Karpas-422 (cell line): Measurements from ENCODE around the gene SMAD3. TPM values are rescaled to one million over a fixed set of nuclear protein-coding genes. Genes with fewer than 3 reads are reported as not detected.
A peak's percentile ranks its signal among the peaks of the same experiment; 100 is the strongest.
"Not testable (repeated sequence)": the region's sequence is repeated elsewhere in the genome, so short reads cannot be mapped to it uniquely, and the experiment has no call there.

Source experiments
- DNase-seq: peaks from one replicate; pipeline ENCODE4 v3.0.0-alpha.2; 2015
- H2AFZ ChIP-seq: fragments of 200-600 bp; sonication (generic); 2 replicates; pipeline ENCODE4 v1.6.1; 2014; ENCODE audit warnings: antibody characterized with exemption, low read length, mixed read lengths
- H3K27ac ChIP-seq: fragments of 200-600 bp; sonication (generic); 2 replicates; pipeline ENCODE4 v1.5.1; 2014; ENCODE audit warnings: mild to moderate bottlenecking, low read length, moderate library complexity
- H3K27me3 ChIP-seq: fragments of 200-600 bp; sonication (generic); 2 replicates; pipeline ENCODE4 v1.6.1; 2014; ENCODE audit warnings: low read length, mixed read lengths
- H3K36me3 ChIP-seq: fragments of 200-600 bp; sonication (generic); 2 replicates; pipeline ENCODE4 v1.6.1; 2014; ENCODE audit warnings: low read length, mixed read lengths; ENCODE audit not compliant: insufficient read depth
- H3K4me1 ChIP-seq: fragments of 200-600 bp; sonication (generic); 2 replicates; pipeline ENCODE4 v1.6.1; 2014; ENCODE audit warnings: mild to moderate bottlenecking, low read length, mixed read lengths
- H3K4me2 ChIP-seq: fragments of 200-600 bp; sonication (generic); 2 replicates; pipeline ENCODE4 v1.6.1; 2014; ENCODE audit warnings: low read length, low read depth, mild to moderate bottlenecking; ENCODE audit not compliant: poor library complexity, severe bottlenecking
- H3K4me3 ChIP-seq: fragments of 200-600 bp; sonication (generic); 2 replicates; pipeline ENCODE4 v1.5.1; 2014; ENCODE audit warnings: mild to moderate bottlenecking, antibody characterized with exemption, low read length, mixed read lengths
- H3K79me2 ChIP-seq: fragments of 200-600 bp; sonication (generic); 2 replicates; pipeline ENCODE4 v1.6.1; 2014; ENCODE audit warnings: mild to moderate bottlenecking, low read length, mixed read lengths
- H3K9ac ChIP-seq: fragments of 200-600 bp; sonication (generic); 2 replicates; pipeline ENCODE4 v1.6.0; 2014; ENCODE audit warnings: low read length
- H3K9me2 ChIP-seq: fragments of 200-600 bp; sonication (generic), shearing (Covaris generic); replicated peaks from 2 replicates; pipeline ENCODE4 v1.6.0; 2014; ENCODE audit warnings: mild to moderate bottlenecking, low read length, moderate library complexity; ENCODE audit not compliant: insufficient read depth
- H3K9me3 ChIP-seq: fragments of 300-700, 200-600 bp; sonication (generic); 2 replicates; pipeline ENCODE4 v1.6.1; 2014; ENCODE audit warnings: low read length, mixed read lengths
- H4K20me1 ChIP-seq: fragments of 200-600 bp; sonication (generic); 2 replicates; pipeline ENCODE4 v1.6.1; 2014; ENCODE audit warnings: mild to moderate bottlenecking, antibody characterized with exemption, low read length, low read depth; ENCODE audit not compliant: insufficient read depth
- total RNA-seq: library from RNA; depleted of rRNA; stranded (reverse); fragments of >200 nt; shearing (Covaris generic); gene quantifications from 2 replicates; pipeline ENCODE4 v1.2.3, GENCODE V29; 2014; ENCODE audit warnings: low replicate concordance; rRNA removed

Gene SMAD3
- 12.8 and 27.7 TPM in 2 replicates for total RNA-seq

- Histone ChIP-seq H3K4me2 (peak within 1 kb of the TSS; percentile 94), H2AFZ (peak within 1 kb of the TSS; percentile 77; the same call in 1 of the 2 replicates), H3K4me3 (peak within 1 kb of the TSS; percentile 84), H3K9me3 (no peaks in the 10 kb centered on the region), H4K20me1 (peaks cover 30% of the 10 kb centered on the region), H3K36me3 (no peaks in the 10 kb centered on the region), H3K4me1 (peaks cover 50% of the 10 kb centered on the region), H3K9ac (peak within 1 kb of the TSS; percentile 81), H3K79me2 (no peaks in the 10 kb centered on the region), H3K9me2 (no peaks in the 10 kb centered on the region), H3K27me3 (peaks cover 2% of the 10 kb centered on the region; the same call in 1 of the 2 replicates), H3K27ac (no peak within 1 kb of the TSS)
- DNase-seq, result peak; percentile 95
These were observed at the start of gene SMAD3 for GRCh38 chr15:67065531-67066005. TSS of gene SMAD3 (plus strand) at chr15:67065602. CDS start at chr15:67066155, 553 bp downstream.

- H3K4me3 ChIP-seq, result no peak overlapping the region
- H3K79me2 ChIP-seq, result no peaks in the 10 kb centered on the region
- H3K36me3 ChIP-seq, result no peaks in the 10 kb centered on the region
- H2AFZ ChIP-seq, result no peak overlapping the region
- H3K9ac ChIP-seq, result no peak overlapping the region
- no peaks in the 10 kb centered on the region for H3K4me1 ChIP-seq
- H4K20me1 ChIP-seq, result no peaks in the 10 kb centered on the region
- no peaks in the 10 kb centered on the region for H3K27me3 ChIP-seq
- no peaks in the 10 kb centered on the region for H3K9me3 ChIP-seq
- DNase-seq, result no peak
- no peaks in the 10 kb centered on the region for H3K9me2 ChIP-seq
- H3K4me2 ChIP-seq, result no peak overlapping the region
- H3K27ac ChIP-seq, result no peak overlapping the region
These were observed 48.1 kb upstream of the SMAD3 start for GRCh38 chr15:67017311-67017710.

GRCh38 chr15:67018026-67018425, 47.4 kb upstream of the SMAD3 start:
- H3K4me1 ChIP-seq, result no peaks in the 10 kb centered on the region
- no peaks in the 10 kb centered on the region for H3K27me3 ChIP-seq
- H4K20me1 ChIP-seq, result no peaks in the 10 kb centered on the region
- no peak overlapping the region for H3K4me2 ChIP-seq
- H3K9me3 ChIP-seq, result no peaks in the 10 kb centered on the region
- no peak for DNase-seq
- no peaks in the 10 kb centered on the region for H3K36me3 ChIP-seq
- no peak overlapping the region for H2AFZ ChIP-seq
- no peak overlapping the region for H3K4me3 ChIP-seq
- no peak overlapping the region for H3K9ac ChIP-seq
- H3K27ac ChIP-seq, result no peak overlapping the region
- H3K9me2 ChIP-seq, result no peaks in the 10 kb centered on the region
- no peaks in the 10 kb centered on the region for H3K79me2 ChIP-seq

- Histone ChIP-seq H2AFZ (no peak overlapping the region), H3K4me3 (no peak overlapping the region), H3K9ac (no peak overlapping the region), H4K20me1 (no peaks in the 10 kb centered on the region), H3K9me2 (no peaks in the 10 kb centered on the region), H3K9me3 (no peaks in the 10 kb centered on the region), H3K4me2 (no peak overlapping the region), H3K4me1 (no peaks in the 10 kb centered on the region), H3K27me3 (no peaks in the 10 kb centered on the region), H3K27ac (no peak overlapping the region), H3K79me2 (no peaks in the 10 kb centered on the region), H3K36me3 (no peaks in the 10 kb centered on the region)
- no peak for DNase-seq
These were observed 47.0 kb upstream of the SMAD3 start for GRCh38 chr15:67018441-67018840.

- Histone ChIP-seq H3K4me1 (no peaks in the 10 kb centered on the region), H3K36me3 (no peaks in the 10 kb centered on the region), H3K9me3 (no peaks in the 10 kb centered on the region), H4K20me1 (no peaks in the 10 kb centered on the region), H3K4me2 (no peak overlapping the region), H3K9ac (no peak overlapping the region), H3K79me2 (no peaks in the 10 kb centered on the region), H3K4me3 (no peak overlapping the region), H3K27me3 (no peaks in the 10 kb centered on the region), H3K27ac (no peak overlapping the region), H2AFZ (no peak overlapping the region), H3K9me2 (no peaks in the 10 kb centered on the region)
- no peak for DNase-seq
These were observed 46.3 kb upstream of the SMAD3 start for GRCh38 chr15:67019069-67019468.

GRCh38 chr15:67019884-67020520, 45.4 kb upstream of the SMAD3 start:
- Histone ChIP-seq H3K36me3 (no peaks in the 10 kb centered on the region), H3K4me1 (no peaks in the 10 kb centered on the region), H3K9ac (no peak overlapping the region), H3K9me2 (no peaks in the 10 kb centered on the region), H3K4me2 (no peak overlapping the region), H3K9me3 (no peaks in the 10 kb centered on the region), H3K27ac (no peak overlapping the region), H4K20me1 (no peaks in the 10 kb centered on the region), H2AFZ (no peak overlapping the region), H3K4me3 (no peak overlapping the region), H3K79me2 (no peaks in the 10 kb centered on the region), H3K27me3 (no peaks in the 10 kb centered on the region)
- peak; percentile 57 for DNase-seq

GRCh38 chr15:67020668-67021067, 44.7 kb upstream of the SMAD3 start:
- not testable (repeated sequence) for H3K4me3 ChIP-seq, H3K4me2 ChIP-seq, DNase-seq

GRCh38 chr15:67021455-67021854, 43.9 kb upstream of the SMAD3 start:
- no peaks in the 10 kb centered on the region for H3K36me3 ChIP-seq
- no peak overlapping the region for H3K9ac ChIP-seq
- H3K9me3 ChIP-seq, result no peaks in the 10 kb centered on the region
- H3K27me3 ChIP-seq, result no peaks in the 10 kb centered on the region
- H2AFZ ChIP-seq, result no peak overlapping the region
- H3K27ac ChIP-seq, result no peak overlapping the region
- DNase-seq, result no peak
- no peak overlapping the region for H3K4me2 ChIP-seq
- no peak overlapping the region for H3K4me3 ChIP-seq
- no peaks in the 10 kb centered on the region for H3K79me2 ChIP-seq
- peaks cover 6% of the 10 kb centered on the region; the same call in 1 of the 2 replicates for H3K4me1 ChIP-seq
- no peaks in the 10 kb centered on the region for H3K9me2 ChIP-seq
- H4K20me1 ChIP-seq, result no peaks in the 10 kb centered on the region

More at GRCh38 chr15:67020668-67021067, 44.7 kb upstream of the SMAD3 start:
- not testable (repeated sequence) for H3K4me1 ChIP-seq, H3K27ac ChIP-seq, H2AFZ ChIP-seq, H3K9ac ChIP-seq, H4K20me1 ChIP-seq, H3K9me2 ChIP-seq, H3K79me2 ChIP-seq, H3K27me3 ChIP-seq, H3K36me3 ChIP-seq, H3K9me3 ChIP-seq
